Measurements from ENCODE around the gene THSD4.
"Not testable (repeated sequence)": the region's sequence is repeated elsewhere in the genome, so short reads cannot be mapped to it uniquely, and the experiment has no call there.

The THSD4 gene

GRCh38 chr15:71194286-71194685 lies 79.0 kb downstream of the THSD4 start:
- no peak for DNase-seq

- no peak for DNase-seq
Observed at GRCh38 chr15:71195242-71195641, 80.0 kb downstream of the THSD4 start.

DNA sequence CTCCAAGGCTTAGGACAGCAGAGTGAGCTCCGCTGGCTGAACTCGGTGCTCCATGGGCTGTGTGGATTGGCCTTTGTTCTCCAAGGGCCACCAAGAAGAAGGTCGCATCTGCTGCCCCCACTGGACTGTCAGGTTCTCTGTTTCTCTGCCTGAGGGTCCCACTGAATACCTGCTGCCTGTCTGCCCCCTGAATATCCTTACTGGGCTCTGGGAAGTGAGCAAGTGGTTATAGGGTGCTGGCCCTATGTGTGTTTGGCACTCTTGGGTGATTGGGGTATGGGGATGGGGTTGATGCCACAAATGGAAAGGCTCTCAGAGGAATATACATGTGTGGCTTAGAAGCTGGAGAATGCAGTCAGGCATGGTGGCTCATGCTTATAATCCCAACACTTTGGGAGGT lies 82.3 kb downstream of the THSD4 start:
- DNase-seq = no peak

DNA sequence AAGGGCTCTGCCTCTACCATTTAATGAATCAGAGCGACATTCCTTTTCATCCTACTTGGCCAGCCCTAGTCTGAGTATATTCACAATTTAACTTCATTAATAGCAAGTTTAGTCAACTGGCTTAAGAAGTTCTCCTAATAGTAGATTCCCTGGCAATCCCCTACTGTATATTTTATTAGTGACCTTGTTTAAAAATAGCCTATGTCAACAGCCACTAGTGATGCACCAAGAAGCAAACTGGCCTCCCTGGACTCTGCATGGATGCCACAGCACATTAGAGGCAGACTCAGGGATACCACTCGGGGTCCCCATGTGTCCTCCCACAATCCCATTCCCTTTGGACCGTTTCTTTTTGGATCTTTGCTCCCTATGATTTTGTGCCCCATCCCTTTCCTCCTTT lies 83.6 kb downstream of the THSD4 start:
- DNase-seq = no peak

GRCh38 chr15:71199384-71200351 lies 84.4 kb downstream of the THSD4 start:
- DNase-seq = no peak

GRCh38 chr15:71201477-71201876 lies 86.2 kb downstream of the THSD4 start:
- no peak for DNase-seq

- DNase-seq = no peak
Observed at GRCh38 chr15:71202712-71203111, 87.4 kb downstream of the THSD4 start.

GRCh38 chr15:71203586-71204474 lies 88.6 kb downstream of the THSD4 start:
- DNase-seq = no peak

DNA sequence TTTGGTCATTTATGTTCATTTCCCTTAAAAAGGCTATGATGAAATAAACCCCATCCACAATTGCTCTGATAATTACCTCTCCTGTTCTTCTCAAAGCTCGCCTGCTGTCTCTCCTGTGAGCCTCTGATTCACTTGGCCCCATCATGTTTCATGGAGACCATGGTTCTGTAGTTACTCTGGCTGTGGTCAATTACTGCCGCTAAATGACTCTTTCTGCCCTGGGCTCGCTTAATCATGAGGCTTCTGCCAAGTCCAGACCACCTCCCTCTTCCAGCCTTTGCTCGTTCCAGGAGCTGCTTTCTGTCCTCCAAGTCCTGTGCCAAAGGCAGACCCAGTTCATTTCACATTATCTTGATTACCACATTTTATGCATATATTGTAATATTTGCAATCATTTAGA lies 91.9 kb downstream of the THSD4 start:
- no peak for DNase-seq

DNA sequence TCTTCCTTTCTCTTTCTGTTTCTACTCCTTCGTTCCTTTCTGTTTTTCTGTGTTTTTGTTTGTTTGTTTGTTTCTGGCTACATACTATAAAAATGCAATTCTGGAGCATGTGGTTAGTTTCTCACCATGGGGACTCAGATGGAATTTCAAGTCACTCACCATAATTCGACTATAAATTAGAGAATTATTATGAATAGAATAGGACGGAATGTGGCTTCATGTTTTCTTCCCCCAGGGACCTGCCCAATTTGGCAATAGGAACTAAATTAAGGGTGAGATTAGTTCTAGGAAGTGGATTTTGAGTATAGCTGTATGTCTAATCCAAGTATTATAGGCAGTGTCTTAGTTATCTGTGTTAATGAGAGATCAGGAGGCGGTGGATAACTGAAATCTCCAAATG lies 96.9 kb downstream of the THSD4 start:
- DNase-seq = no peak

DNA sequence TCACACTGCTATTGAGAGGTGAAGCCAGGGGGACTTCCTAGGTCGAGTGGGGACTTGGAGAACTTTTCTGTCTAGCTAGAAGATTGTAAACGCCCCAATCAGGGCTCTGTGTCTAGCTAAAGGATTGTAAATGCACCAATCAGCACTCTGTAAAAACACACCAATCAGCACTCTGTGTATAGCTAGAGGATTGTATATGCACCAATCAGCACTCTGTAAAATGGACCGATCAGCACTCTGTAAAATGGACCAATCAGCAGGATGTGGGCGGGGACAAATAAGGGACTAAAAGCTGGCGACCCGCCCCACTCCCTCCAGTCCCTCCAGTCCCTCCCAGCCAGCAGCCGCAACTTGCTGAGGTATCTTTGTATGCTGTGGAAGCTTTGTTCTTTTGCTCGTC lies 98.7 kb downstream of the THSD4 start:
- not testable (repeated sequence) for DNase-seq

DNA sequence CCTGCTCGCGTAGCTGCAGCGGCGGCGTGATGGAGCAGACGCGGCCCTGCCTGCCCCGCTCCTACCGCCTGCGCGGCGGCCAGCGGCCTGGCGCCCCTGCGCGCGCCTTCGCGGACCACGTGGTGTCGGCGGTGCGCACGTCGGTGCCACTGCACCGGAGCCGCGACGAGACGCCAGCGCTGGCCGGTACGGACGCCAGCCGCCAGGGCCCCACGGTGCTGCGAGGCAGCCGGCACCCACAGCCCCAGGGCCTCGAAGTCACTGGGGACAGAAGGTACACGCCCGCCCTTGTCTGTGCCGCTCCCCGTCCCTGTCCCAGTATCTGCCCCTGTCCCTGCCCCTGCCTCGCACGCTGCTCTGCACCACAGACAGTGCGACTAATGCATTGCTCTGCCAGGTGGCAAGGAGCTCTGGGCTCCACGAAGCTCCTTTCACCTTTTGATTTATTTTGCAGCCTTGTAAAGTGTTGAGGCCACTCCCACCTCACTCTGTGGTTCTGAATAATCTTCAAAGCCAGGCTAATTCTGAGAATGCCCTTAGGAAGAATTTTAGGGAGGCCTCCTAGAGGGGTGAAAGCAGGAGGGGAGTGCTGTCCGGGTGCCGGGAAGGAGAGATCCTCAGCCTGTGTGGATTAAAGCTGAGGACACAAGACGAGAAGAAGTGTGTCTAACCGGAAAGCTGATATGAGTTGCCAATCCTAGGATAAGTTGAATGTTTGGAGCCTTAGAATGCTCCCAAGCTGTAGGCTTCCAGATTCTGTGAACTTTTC lies 100.0 kb downstream of the THSD4 start:
- no peak for DNase-seq

GRCh38 chr15:71218272-71218805 lies 103.1 kb downstream of the THSD4 start:
- DNase-seq = no peak

- no peak for DNase-seq
Observed at GRCh38 chr15:71219101-71219500, 103.8 kb downstream of the THSD4 start.

DNA sequence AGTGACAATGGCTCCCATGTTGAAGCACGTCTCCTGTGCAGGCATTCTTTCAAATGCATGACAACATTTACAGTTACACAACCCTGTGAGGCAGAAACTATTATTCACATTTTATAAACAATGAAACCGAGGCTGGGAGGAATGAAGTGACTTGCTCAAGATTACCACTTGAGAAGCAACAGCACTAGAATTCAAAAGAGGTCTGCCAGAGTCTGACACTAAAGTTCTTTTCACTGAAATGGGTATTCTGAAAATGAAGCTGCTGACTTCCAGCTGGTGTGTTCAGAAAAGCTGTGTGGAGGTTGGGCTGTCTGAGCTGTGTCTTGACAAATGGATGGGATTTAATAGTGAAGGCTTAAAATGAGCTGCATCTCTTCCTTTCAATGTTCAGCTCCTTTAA lies 104.4 kb downstream of the THSD4 start:
- DNase-seq = no peak

DNA sequence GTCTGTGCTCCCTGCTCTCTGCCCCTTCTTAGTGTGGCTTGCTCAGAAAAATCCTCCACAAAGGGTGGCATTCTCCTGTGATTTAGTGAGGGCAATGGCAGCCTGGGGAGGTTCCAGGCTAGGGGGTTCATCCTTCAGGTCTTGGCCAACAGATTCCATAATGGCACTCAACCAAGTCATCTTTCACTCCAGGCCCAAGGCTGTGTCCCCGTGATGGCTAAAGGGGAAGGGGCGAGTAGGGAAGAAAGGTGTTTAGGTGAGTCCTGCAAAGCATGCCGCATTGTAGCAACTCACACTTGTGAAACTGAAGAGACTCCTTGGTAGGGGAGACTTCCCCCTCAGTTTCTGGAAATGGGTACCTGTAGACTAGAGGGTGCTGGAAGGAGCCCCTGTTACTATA lies 105.6 kb downstream of the THSD4 start:
- no peak for DNase-seq

DNA sequence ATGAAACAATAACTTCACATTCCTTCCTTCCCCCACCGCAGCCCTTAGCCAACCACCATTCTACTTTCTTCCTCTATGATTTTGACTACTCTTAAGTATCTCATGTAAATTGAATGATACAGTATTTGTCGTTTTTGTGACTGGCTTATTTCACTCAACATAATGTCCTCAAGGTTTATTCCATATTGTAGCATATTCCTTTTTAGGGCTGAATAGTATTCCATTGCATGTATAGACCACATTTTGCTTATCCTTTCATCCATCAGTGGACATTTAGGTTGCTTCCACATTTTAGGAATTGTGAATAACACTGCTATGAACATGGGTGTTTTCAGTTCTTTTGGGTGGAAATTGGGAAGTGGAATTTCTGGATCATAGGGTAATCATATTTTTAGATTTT lies 106.1 kb downstream of the THSD4 start:
- no peak for DNase-seq

DNA sequence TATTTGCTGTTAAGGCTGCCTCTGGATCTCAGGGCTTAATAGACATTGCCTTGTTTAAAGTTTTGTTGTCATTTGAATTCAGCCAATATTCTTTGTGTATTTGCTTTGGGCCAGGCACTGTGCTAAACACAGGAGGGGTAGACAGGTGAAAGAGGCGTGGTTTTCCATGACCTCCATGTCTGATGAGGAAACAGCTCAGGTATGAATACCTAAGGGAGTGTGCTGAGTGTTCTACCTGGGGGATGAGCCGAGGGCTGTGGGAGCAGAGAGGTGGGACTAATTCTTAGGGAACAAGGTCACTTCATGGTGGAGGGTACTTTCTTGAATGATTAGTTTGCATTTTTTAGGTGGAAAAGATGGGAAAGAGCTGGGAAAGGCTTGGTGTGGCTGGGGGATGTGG lies 108.2 kb downstream of the THSD4 start:
- DNase-seq = no peak

DNA sequence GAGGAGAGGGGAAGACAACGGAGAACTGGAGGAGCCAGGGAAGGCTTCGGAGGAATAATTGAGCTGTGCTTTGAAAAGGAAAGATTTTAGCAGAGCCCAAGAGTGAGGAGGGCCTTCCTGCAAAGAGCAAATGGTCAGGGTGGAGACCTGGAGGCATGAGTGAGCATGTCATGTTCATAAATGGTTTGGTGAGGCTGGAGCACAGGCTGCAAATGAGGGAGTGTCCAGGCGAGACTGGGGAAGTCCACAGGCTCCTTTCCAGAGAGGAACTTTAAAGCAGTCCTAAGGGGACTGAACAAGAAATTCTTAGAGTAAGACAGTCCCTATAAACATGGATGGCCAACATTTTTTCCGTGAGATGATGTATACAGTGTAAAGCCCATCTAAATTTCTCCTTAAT lies 108.8 kb downstream of the THSD4 start:
- no peak for DNase-seq

DNA sequence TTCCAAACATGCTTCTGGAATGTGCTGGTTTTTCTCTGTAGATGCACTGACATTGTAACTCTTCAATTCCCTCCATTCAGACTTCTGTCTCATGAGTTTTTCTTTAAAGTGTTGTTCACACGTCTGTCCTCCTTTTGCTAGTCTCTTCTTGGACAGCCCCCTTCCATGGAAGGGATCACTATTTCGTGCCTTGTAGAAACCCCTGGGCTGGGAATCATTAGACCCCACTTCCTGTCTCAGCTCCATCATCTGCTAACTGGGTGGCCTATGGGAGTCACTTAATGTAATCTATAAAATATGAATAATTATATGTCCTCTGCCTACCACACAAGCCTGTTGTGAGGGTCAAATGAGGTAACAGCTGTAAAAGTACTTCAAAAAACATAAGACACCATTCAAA lies 110.6 kb downstream of the THSD4 start:
- no peak for DNase-seq

DNA sequence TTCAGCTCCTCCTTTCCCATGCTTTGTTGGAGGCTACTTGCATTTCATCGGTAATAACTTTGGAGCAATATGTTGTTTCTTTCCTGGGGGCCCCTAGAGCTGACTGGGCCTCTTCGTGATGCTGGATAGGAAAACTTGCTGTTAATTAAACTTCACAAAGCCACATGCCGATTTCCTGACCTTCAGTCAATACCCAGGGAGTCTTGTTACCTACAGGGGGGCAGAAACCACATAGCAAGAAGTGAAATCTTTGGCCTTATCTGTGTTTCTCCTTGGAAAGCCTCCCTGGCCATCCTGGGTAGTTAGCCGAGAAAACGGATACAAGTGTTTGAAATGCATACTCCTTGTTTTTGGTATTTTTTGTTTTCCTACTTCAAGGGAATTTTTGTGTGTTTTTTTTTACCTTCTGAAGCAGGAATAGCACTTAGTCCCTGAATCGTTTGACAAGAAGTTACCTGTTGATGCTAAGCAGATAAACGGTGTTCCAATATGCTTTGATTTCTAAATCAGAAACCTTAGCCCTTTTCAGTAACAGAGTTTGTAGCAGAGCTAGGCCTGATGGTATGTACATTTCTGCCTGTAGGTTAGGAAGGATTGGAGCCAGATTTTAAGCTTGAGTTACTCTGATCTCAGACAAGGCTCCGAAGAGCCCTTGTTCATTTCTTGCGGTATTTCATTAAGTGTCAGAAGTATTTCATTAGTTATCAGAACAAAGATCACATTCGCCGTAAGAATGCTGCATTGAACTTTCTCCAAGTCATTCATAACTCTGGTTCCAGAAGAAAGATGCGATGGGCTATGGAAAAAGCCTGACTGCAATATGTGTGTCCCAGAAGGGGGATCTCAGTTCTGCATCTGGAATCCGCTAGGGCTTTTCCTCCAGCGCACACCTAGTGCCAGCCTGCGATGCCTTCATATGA lies 111.5 kb downstream of the THSD4 start:
- no peak for DNase-seq

DNA sequence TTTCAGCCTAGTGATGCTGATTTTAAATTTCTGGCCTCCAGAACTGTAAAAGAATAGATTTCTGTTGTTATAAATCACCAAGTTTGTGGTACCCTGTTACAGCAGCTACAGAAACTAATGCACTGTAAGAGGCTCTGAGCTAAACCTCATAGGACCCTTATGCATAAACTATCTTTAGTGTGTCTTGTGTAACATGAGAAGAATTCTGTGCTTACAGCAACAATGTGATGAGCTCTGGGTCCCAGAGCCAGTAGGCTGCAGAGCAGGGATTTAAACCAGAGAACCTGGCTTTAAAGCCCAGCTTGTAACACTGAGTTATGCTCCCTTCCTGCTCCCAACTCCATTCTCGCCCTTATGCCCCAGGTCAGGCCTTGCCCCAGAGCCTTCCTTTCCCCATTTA lies 113.1 kb downstream of the THSD4 start:
- DNase-seq = no peak
